IMR-90 (cell line): ENCODE data around the gene CD244. TPM values are rescaled to one million over a fixed set of nuclear protein-coding genes. Genes with fewer than 3 reads are reported as not detected.

Experiments
- ATAC-seq: fragments of 200-7000 bp; cut with Tn5 transposase; 2 replicates; pipeline ENCODE4 v1.9.1; 2020; ENCODE audit warnings: low read depth, mild to moderate bottlenecking, moderate library complexity
- BruUV-seq: library from RNA; stranded (reverse); fragments of 400-500 nt; replicated peaks from 2 replicates; lab custom pipeline; 2021; lab: Mats Ljungman, UMichigan
- CTCF ChIA-PET: fragments of 300-600 bp; formaldehyde crosslinking; extraction: SDS; loops from one replicate; lab custom pipeline; 2021; ENCODE audit warnings: antibody characterized with exemption; lab: Yijun Ruan, JAX
- POLR2A ChIA-PET: fragments of 300-600 bp; sonication (Branson Sonifier 250); formaldehyde crosslinking; loops from one replicate; lab custom pipeline; 2022; ENCODE audit warnings: antibody characterized with exemption; ENCODE audit not compliant: unreplicated experiment; lab: Charles Lee
- DNase-seq: peaks from one replicate; pipeline ENCODE4 v3.0.0; 2013
- H2AFZ ChIP-seq: replicated peaks from 2 replicates; pipeline ENCODE3; 2013; ENCODE audit warnings: low read length, mild to moderate bottlenecking; ENCODE audit not compliant: poor library complexity
- H2AK5ac ChIP-seq: 2 replicates; pipeline ENCODE4 v1.6.1; 2013; ENCODE audit warnings: low read depth, low read length, inconsistent platforms
- H2AK9ac ChIP-seq: replicated peaks from 2 replicates; pipeline ENCODE3; 2013; ENCODE audit warnings: mild to moderate bottlenecking, low read depth, low read length, moderate library complexity; ENCODE audit not compliant: poor library complexity
- H2BK120ac ChIP-seq: 2 replicates; pipeline ENCODE4 v1.6.1; 2013; ENCODE audit warnings: low read depth, low read length, inconsistent platforms
- H2BK15ac ChIP-seq: 3 replicates; pipeline ENCODE4 v1.6.1; 2013; ENCODE audit warnings: low read depth, low read length, inconsistent platforms
- H2BK20ac ChIP-seq: 2 replicates; pipeline ENCODE4 v1.6.1; 2013; ENCODE audit warnings: low read depth, mild to moderate bottlenecking, inconsistent platforms, low read length, moderate library complexity
- H2BK5ac ChIP-seq: 2 replicates; pipeline ENCODE4 v1.6.1; 2013; ENCODE audit warnings: mild to moderate bottlenecking, low read depth, low read length, inconsistent platforms; ENCODE audit not compliant: poor library complexity, severe bottlenecking
- H3K14ac ChIP-seq: replicated peaks from 2 replicates; pipeline ENCODE4 v1.6.1; 2013; ENCODE audit warnings: low read depth, low read length, inconsistent platforms
- H3K18ac ChIP-seq: 2 replicates; pipeline ENCODE4 v1.6.1; 2013; ENCODE audit warnings: low read depth, low read length, control low read depth
- H3K23ac ChIP-seq: 2 replicates; pipeline ENCODE4 v1.6.1; 2013; ENCODE audit warnings: low read depth, low read length, inconsistent platforms
- H3K27ac ChIP-seq: 2 replicates; pipeline ENCODE4 v1.5.1; 2013; ENCODE audit warnings: mild to moderate bottlenecking, control low read depth, low read length; ENCODE audit not compliant: insufficient read depth
- H3K27me3 ChIP-seq: 2 replicates; pipeline ENCODE4 v1.6.1; 2013; ENCODE audit warnings: low read length; ENCODE audit not compliant: control insufficient read depth, insufficient read depth
- H3K36me3 ChIP-seq: 2 replicates; pipeline ENCODE4 v1.6.1; 2013; ENCODE audit warnings: low read length, mixed read lengths; ENCODE audit not compliant: control insufficient read depth, insufficient read depth
- H3K4ac ChIP-seq: 2 replicates; pipeline ENCODE4 v1.6.1; 2013; ENCODE audit warnings: low read depth, low read length, inconsistent platforms
- H3K4me1 ChIP-seq: 2 replicates; pipeline ENCODE4 v1.6.1; 2013; ENCODE audit warnings: low read length, mixed read lengths; ENCODE audit not compliant: control insufficient read depth, insufficient read depth
- H3K4me2 ChIP-seq: 2 replicates; pipeline ENCODE4 v1.6.1; 2013; ENCODE audit warnings: low read depth, mild to moderate bottlenecking, control low read depth, low read length, moderate library complexity
- H3K4me3 ChIP-seq: 2 replicates; pipeline ENCODE4 v1.5.1; 2013; ENCODE audit warnings: low read depth, mild to moderate bottlenecking, control low read depth, low read length, moderate library complexity; ENCODE audit not compliant: insufficient read depth
- H3K56ac ChIP-seq: 2 replicates; pipeline ENCODE4 v1.6.1; 2013; ENCODE audit warnings: low read length, inconsistent platforms; ENCODE audit not compliant: insufficient read depth; ENCODE audit errors: extremely low read depth
- H3K79me1 ChIP-seq, 2 experiments: 2 replicates each; pipeline ENCODE4 v1.6.1; 2013; ENCODE audit warnings: low read length in 2 of 2, inconsistent platforms in 1 of 2, low read depth in 1 of 2
- H3K9ac ChIP-seq: 2 replicates; pipeline ENCODE4 v1.6.1; 2013; ENCODE audit warnings: low read depth, low read length, control low read depth
- H3K9me1 ChIP-seq: 2 replicates; pipeline ENCODE4 v1.6.1; 2013; ENCODE audit warnings: low read length, inconsistent platforms; ENCODE audit not compliant: insufficient read depth
- H3K9me3 ChIP-seq: 2 replicates; pipeline ENCODE4 v1.6.1; 2013; ENCODE audit warnings: low read length; ENCODE audit not compliant: control insufficient read depth, insufficient read depth
- H4K20me1 ChIP-seq: 2 replicates; pipeline ENCODE4 v1.6.1; 2013; ENCODE audit warnings: low read length, inconsistent platforms; ENCODE audit not compliant: insufficient read depth
- H4K5ac ChIP-seq: 2 replicates; pipeline ENCODE4 v1.6.1; 2013; ENCODE audit warnings: mild to moderate bottlenecking, low read depth, low read length, control low read depth
- H4K8ac ChIP-seq, 2 experiments: 2 replicates each; pipeline ENCODE4 v1.6.1; 2013; ENCODE audit warnings: low read depth in 2 of 2, low read length in 2 of 2, control low read depth in 1 of 2, inconsistent platforms in 1 of 2
- H4K91ac ChIP-seq: 2 replicates; pipeline ENCODE4 v1.6.1; 2013; ENCODE audit warnings: low read depth, low read length, inconsistent platforms; ENCODE audit not compliant: insufficient read depth
- CHD1 ChIP-seq: IDR thresholded peaks from 2 replicates; pipeline ENCODE4 v1.6.1; 2012; ENCODE audit warnings: low read depth, low read length, improper control_type of control experiment
- WGBS, 2 experiments: methylation state at CpG; one replicate each; pipeline versions ENCODE4 v1.1.5 to v1.1.7; 2013; ENCODE audit warnings: missing lambda C conversion rate in 2 of 2; ENCODE audit not compliant: insufficient read length in 1 of 2; ENCODE audit errors: extremely low coverage in 2 of 2; 5-methylcytosine and 5-hydroxymethylcytosine counted together
- dilution Hi-C: fragments of 300-500 bp; cut with HindIII; formaldehyde crosslinking; loops from one replicate; pipeline ENCODE4 v1.14.3; 2018; ENCODE audit warnings: low sequenced_read_pairs; ENCODE audit not compliant: unreplicated experiment
- in situ Hi-C: fragments of 300-500 bp; cut with MboI; formaldehyde crosslinking; loops from 3 replicates; pipeline ENCODE4 v1.14.3; 2019; ENCODE audit warnings: low sequenced_read_pairs, inconsistent platforms, mixed read lengths
- intact Hi-C: fragments of 100-400 bp; cut with micrococcal nuclease; formaldehyde crosslinking; loops from 2 replicates; pipeline ENCODE4 v1.10.0; 2022
- polyA plus RNA-seq, 3 experiments: library from polyadenylated mRNA; depleted of rRNA; stranded (reverse); fragments of >200 nt; gene quantifications; 2 replicates each; pipeline ENCODE4 v1.2.3, GENCODE V29; 2012; ENCODE audit warnings: low replicate concordance in 1 of 3
- total RNA-seq: library from RNA; depleted of rRNA; stranded (reverse); fragments of >200 nt; gene quantifications from 2 replicates; pipeline ENCODE4 v1.2.3, GENCODE V29; 2012

The CD244 gene
- total and polyA plus RNA-seq, 2 of the 4 experiments (the other 2 are of a cell fraction): not detected

GRCh38 chr1:160821627-160822026, 41.1 kb downstream of the CD244 start:
- no peak overlapping the region for H3K4me3 ChIP-seq
- in situ Hi-C loops: no loop called here
- no peak overlapping the region for H4K8ac ChIP-seq
- no peak overlapping the region for H3K27ac ChIP-seq
- H3K14ac ChIP-seq: no peak overlapping the region
- no peak overlapping the region for H3K56ac ChIP-seq
- H3K4me1 ChIP-seq: no peaks in the 10 kb centered on the region
- no peak overlapping the region for H3K4me2 ChIP-seq
- H3K4ac ChIP-seq: no peak overlapping the region
- H3K9ac ChIP-seq: no peak overlapping the region
- no peak for TF ChIP-seq CHD1
- H4K20me1 ChIP-seq: no peaks in the 10 kb centered on the region
- no peak overlapping the region for H2BK20ac ChIP-seq
- H3K18ac ChIP-seq: no peak overlapping the region
- no peaks in the 10 kb centered on the region for H3K9me1 ChIP-seq
- no peak overlapping the region for H2BK5ac ChIP-seq
- no peak overlapping the region for H2BK15ac ChIP-seq
- no peak overlapping the region for H3K23ac ChIP-seq
- H4K5ac ChIP-seq: no peak overlapping the region
- POLR2A ChIA-PET: no interaction called here
- H2AK5ac ChIP-seq: no peak overlapping the region
- DNase-seq: no peak
- H2AFZ ChIP-seq: no peak overlapping the region
- no peaks in the 10 kb centered on the region for H3K79me1 ChIP-seq
- no peaks in the 10 kb centered on the region for H3K27me3 ChIP-seq
- no peaks in the 10 kb centered on the region for H3K9me3 ChIP-seq
- CTCF ChIA-PET: no interaction called here
- H2BK120ac ChIP-seq: no peak overlapping the region
- dilution Hi-C loops: no loop called here
- H3K36me3 ChIP-seq: no peaks in the 10 kb centered on the region
- intact Hi-C loops: no loop called here
- no peak overlapping the region for H2AK9ac ChIP-seq
- no peak for ATAC-seq
- WGBS, 2 experiments: no CpG with 5 or more reads among the region's 8 CpGs
- no peak overlapping the region for H4K91ac ChIP-seq
- no TSS peak for BruUV-seq
